NT2/D1 (cell line): ENCODE measurements around the gene ANTKMT.
"Not testable (repeated sequence)": the region's sequence is repeated elsewhere in the genome, so short reads cannot be mapped to it uniquely, and the experiment has no call there.

Experiments used
- DNase-seq: peaks from one replicate; pipeline ENCODE4 v3.0.0-alpha.2; 2011; ENCODE audit warnings: low read depth, low spot score
- H3K27me3 ChIP-seq: 2 replicates; pipeline ENCODE4 v1.6.0; 2011; ENCODE audit warnings: mild to moderate bottlenecking; ENCODE audit not compliant: insufficient read length, insufficient read depth
- H3K36me3 ChIP-seq: 2 replicates; pipeline ENCODE4 v1.6.1; 2011; ENCODE audit warnings: mild to moderate bottlenecking, low read length, mixed read lengths; ENCODE audit not compliant: insufficient read depth, insufficient read length
- H3K4me1 ChIP-seq: 2 replicates; pipeline ENCODE4 v1.5.1; 2011; ENCODE audit not compliant: insufficient read depth, insufficient read length
- H3K4me3 ChIP-seq: 2 replicates; pipeline ENCODE4 v1.5.1; 2011; ENCODE audit warnings: low read depth; ENCODE audit not compliant: insufficient read length
- H3K9ac ChIP-seq: 2 replicates; pipeline ENCODE4 v1.6.0; 2011; ENCODE audit warnings: low read depth; ENCODE audit not compliant: insufficient read length
- H3K9me3 ChIP-seq: 2 replicates; pipeline ENCODE4 v1.5.1; 2011; ENCODE audit warnings: mild to moderate bottlenecking, low read length; ENCODE audit not compliant: insufficient read depth
- SUZ12 ChIP-seq: IDR thresholded peaks from 2 replicates; pipeline ENCODE4 v1.6.1; 2011; ENCODE audit not compliant: insufficient read length, insufficient read depth; ENCODE audit errors: extremely low read depth
- YY1 ChIP-seq: IDR thresholded peaks from 2 replicates; pipeline ENCODE4 v1.6.1; 2011; ENCODE audit not compliant: insufficient read length, insufficient read depth
- ZNF274 ChIP-seq: IDR thresholded peaks from 2 replicates; pipeline ENCODE4 v1.6.1; 2011; ENCODE audit warnings: mild to moderate bottlenecking, low read depth, low read length

Gene ANTKMT

DNA sequence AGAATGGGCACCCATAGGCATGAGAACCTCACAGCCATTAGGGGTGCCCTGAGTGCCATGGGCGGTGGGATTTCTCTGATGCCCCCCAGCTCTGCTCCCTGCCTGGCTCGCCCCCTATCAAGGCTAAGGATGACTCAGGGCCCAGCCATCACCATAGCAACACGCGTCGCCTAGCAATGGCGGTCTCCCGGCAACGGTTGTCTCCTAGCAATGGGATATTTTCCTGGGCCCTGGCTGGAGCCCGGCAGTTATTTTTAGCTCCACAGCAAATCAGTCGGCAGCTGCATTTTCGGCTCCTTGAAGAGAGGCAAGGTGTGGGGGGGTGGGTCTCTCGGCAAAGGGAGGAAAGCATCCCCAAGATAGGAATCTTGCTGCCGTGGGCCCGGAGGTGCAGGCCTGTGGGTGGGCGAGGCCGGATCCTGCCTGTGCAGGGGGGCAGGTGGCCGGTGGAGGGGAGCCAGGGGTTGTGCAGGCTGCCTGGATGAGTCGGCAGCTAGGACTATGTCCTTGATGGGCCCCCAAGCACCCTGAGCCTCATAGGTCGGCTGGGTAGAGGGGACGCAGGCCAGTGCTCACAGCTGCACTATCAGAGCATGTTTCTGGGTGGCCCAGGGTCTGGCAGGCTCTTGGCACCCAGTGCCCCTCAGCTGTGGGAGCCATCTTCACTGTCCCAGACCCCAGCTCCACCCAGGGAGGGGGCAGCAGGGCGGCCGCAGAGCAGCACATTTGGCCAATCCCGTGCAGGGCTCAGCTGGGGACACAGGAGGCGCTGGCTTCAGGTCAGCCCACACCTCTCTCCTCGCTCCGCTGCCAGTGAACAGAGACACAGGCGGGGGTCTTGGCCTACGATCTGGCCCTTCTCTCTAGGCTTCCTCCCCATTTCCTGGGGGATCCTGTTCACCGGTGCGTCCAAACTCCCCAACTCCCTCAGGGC lies 11.1 kb upstream of the ANTKMT start:
- Histone ChIP-seq H3K4me3 (no peak overlapping the region), H3K27me3 (peaks cover 65% of the 10 kb centered on the region)

DNA sequence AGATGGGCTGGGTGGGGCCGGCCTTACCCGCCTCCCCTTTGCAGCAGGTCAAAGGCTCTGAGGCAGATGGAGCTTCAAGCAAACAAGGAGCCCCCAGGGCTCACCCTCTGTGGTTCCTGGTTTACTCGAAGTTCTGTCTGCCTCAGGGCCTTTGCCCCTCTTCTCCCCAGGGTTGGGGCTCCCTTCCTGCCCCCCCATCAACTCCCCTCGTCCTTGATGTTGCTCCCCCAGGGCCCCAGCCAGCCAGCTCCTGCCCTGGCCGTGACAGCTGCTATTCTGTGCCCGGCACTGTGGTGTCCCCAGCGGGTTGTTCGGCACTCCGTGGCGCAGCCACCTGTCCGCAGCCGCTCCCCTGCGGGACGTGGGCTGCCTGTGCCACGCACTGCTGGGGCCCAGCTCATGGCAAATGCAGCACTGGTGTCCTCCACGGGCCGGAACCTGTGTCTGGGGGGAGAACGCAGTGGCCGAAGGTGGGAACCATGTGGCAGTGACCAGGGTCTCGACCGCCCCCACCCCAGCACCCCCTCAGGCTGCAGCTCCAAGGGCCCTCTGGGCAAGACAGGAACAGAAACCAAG lies 10.4 kb upstream of the ANTKMT start:
- Histone ChIP-seq H3K27me3 (peaks cover 59% of the 10 kb centered on the region), H3K9ac (peak overlapping the region; percentile 50), H3K4me1 (peaks cover 36% of the 10 kb centered on the region)

More for the DNA sequence above, 11.1 kb upstream of the ANTKMT start:
- DNase-seq: peak; percentile 80
- H3K4me1 ChIP-seq: peaks cover 36% of the 10 kb centered on the region
- no peak for TF ChIP-seq YY1
- no peak for TF ChIP-seq SUZ12
- TF ChIP-seq ZNF274: no peak
- H3K9me3 ChIP-seq: no peaks in the 10 kb centered on the region
- H3K36me3 ChIP-seq: no peaks in the 10 kb centered on the region
- H3K9ac ChIP-seq: peak overlapping the region; percentile 67

DNA sequence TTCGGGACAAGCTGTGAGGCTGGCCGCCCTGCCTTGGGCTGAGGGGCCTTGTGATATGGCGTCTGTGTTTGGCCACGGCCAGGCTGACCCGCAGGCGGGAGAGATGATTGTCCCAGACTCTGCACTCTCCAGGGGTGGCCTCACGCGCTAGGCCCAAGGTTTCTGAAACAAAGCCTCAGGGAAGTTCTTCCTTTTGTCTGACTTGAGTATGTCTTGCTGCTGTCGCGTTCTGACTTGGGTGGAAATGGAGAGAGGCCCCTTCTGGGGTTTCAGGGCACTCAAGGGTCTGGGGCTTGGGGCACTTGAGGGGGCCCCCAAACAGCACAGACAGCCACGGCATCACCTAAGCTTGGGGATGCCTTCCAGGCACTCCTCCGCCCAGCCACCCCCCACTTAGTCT lies 9.9 kb upstream of the ANTKMT start:
- Histone ChIP-seq H3K36me3 (no peaks in the 10 kb centered on the region), H3K4me1 (peaks cover 38% of the 10 kb centered on the region)

More for the DNA sequence above, 10.4 kb upstream of the ANTKMT start:
- no peak for TF ChIP-seq ZNF274
- no peak for TF ChIP-seq YY1
- no peak for TF ChIP-seq SUZ12
- Histone ChIP-seq H3K4me3 (no peak overlapping the region), H3K9me3 (no peaks in the 10 kb centered on the region), H3K36me3 (no peaks in the 10 kb centered on the region)
- no peak for DNase-seq

DNA sequence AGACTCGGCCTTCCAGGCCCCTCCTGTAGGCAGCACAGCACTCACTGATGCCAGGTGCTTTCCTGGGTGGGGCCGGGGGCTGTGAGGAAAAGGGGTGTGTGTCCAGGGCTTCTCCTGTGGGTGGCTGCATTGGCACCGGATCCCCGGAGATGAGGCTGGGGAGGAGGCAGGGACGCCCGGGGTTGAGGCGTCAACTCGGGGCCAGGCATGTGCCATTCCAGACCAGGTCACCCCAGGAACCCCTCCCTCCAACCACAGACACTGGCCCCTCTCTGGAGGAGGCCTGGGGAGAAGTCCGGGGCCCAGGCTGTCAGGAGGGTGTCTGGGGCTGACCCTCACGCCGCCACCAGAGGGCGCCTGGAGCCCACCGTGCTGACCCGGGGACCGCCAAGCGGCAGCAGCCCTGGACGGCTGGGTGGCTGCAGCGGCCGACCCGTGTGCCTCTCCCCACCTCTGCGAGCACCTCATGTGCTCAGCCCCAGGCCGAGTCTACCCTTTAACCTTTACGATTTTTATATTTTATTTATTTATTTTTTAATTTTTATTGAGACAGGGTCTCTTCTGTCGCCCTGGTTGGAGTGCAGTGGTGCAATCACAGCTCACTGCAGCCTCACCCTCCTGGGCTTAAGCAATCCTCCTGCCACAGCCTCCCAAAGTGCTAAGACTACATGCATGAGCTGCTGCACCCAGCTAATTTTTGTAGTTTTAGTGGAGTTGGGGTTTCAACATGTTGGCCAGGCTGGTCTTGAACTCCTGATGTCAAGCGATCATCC lies 9.2 kb upstream of the ANTKMT start:
- TF ChIP-seq ZNF274 (no peak), YY1 (no peak), SUZ12 (no peak)
- peaks cover 49% of the 10 kb centered on the region for H3K27me3 ChIP-seq
- peaks cover 39% of the 10 kb centered on the region for H3K4me1 ChIP-seq
- no peaks in the 10 kb centered on the region for H3K9me3 ChIP-seq
- H3K36me3 ChIP-seq: no peaks in the 10 kb centered on the region
- H3K9ac ChIP-seq: peak overlapping the region; percentile 23
- DNase-seq: peak; percentile 70
- no peak overlapping the region for H3K4me3 ChIP-seq

More for the DNA sequence above, 9.9 kb upstream of the ANTKMT start:
- Histone ChIP-seq H3K4me3 (no peak overlapping the region), H3K9ac (peak overlapping the region; percentile 50), H3K27me3 (peaks cover 55% of the 10 kb centered on the region), H3K9me3 (no peaks in the 10 kb centered on the region)
- TF ChIP-seq SUZ12 (no peak), YY1 (no peak), ZNF274 (no peak)
- DNase-seq: no peak

DNA sequence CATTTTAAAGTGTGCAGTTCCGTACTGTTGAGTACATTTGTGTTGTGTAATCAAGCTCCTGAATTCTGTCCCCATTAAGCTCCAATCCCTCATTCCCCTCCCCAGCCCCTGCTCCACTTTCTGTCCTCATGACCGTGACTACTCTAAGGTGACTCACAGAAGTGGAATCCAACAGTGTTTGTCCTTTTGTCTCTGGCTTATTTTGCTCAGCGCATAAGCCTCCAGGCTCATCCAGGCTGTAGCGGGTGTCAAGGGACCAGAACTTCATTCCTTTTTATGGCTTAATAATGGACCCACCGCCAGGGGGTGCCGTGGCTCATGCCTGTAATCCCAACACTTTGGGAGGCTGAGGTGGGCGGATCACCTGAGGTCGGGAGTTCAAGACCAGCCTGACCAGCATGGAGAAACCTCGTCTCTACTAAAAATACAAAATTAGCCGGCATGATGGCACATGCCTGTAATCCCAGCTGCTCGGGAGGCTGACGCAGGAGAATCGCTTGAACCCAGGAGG lies 8.2 kb upstream of the ANTKMT start:
- not testable (repeated sequence) for H3K36me3 ChIP-seq, H3K9me3 ChIP-seq, H3K9ac ChIP-seq, H3K4me3 ChIP-seq
- H3K4me1 ChIP-seq: peaks cover 45% of the 10 kb centered on the region
- H3K27me3 ChIP-seq: peaks cover 38% of the 10 kb centered on the region
- peak; percentile 94 for DNase-seq

DNA sequence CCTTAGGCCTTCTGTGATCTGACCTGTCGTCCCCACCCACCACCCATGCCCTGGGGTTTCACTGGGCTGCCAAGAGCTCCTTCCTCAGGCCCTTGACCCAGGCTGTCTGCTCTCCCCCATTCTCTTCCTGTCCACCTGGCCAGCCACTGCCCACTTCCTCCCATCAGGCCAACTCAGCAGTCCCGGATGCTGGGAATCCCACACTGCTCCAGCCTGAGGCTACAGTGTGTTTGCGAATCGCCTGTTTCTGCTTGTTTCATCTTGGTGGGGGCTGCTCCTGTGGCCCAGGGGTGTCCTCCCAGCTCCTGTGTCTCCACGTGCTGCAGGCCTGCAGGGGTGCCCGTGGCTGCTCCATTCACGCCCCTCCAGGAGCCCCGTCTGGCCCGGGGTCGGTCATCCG lies 6.9 kb upstream of the ANTKMT start:
- no peak for DNase-seq
- TF ChIP-seq SUZ12: no peak
- no peak for TF ChIP-seq YY1
- TF ChIP-seq ZNF274: no peak
- H3K36me3 ChIP-seq: peaks cover under 1% of the 10 kb centered on the region
- peaks cover 54% of the 10 kb centered on the region for H3K4me1 ChIP-seq
- peak overlapping the region; percentile 74 for H3K9ac ChIP-seq
- H3K4me3 ChIP-seq: peak overlapping the region; percentile 21
- H3K27me3 ChIP-seq: peaks cover 25% of the 10 kb centered on the region
- no peaks in the 10 kb centered on the region for H3K9me3 ChIP-seq
